A549 (cell line): ENCODE data around the gene COPG1. TPM values are rescaled to one million over a fixed set of nuclear protein-coding genes. Genes with fewer than 3 reads are reported as not detected.

Source experiments
- ATAC-seq, 2 experiments: fragments of 200-7000 bp in 1 of 2; fragments of >200 bp in 1 of 2; cut with Nextera tagmentation in 1 of 2; cut with Tn5 transposase in 1 of 2; 3 replicates each; pipeline versions ENCODE4 v1.8.0 to v1.9.1; 2018 to 2020; ENCODE audit warnings: mild to moderate bottlenecking in 1 of 2, moderate library complexity in 1 of 2
- CTCF ChIA-PET: fragments of 300-600 bp; sonication (Branson Sonifier 250); formaldehyde crosslinking; extraction: SDS; loops from one replicate; lab custom pipeline; 2021; ENCODE audit warnings: antibody characterized with exemption, inconsistent platforms; lab: Yijun Ruan, JAX
- POLR2A ChIA-PET: fragments of 350-600 bp; formaldehyde crosslinking; extraction: SDS; loops from one replicate; lab custom pipeline; 2021; ENCODE audit warnings: antibody characterized with exemption, inconsistent platforms; lab: Yijun Ruan, JAX
- DNase-seq, 2 experiments: peaks; one replicate each; pipeline versions ENCODE4 v3.0.0 to v3.0.0-alpha.2; 2011 to 2016; ENCODE audit warnings: low read depth in 1 of 2, low spot score in 1 of 2
- FAIRE-seq: peaks from 2 replicates; lab custom pipeline; 2011; peaks lifted over from hg19 to GRCh38; lab: Jason Lieb, UNC
- H3K27ac ChIP-seq, 2 experiments: fragments of >200 bp; sonication (Bioruptor Twin); formaldehyde crosslinking; 3 replicates each; pipeline ENCODE4 v1.5.1; 2016 to 2017
- H3K4me1 ChIP-seq: fragments of >200 bp; sonication (Bioruptor Twin); formaldehyde crosslinking; 3 replicates; pipeline ENCODE4 v1.6.1; 2016
- H3K4me2 ChIP-seq: fragments of >200 bp; sonication (Bioruptor Twin); formaldehyde crosslinking; 3 replicates; pipeline ENCODE4 v1.6.1; 2016
- H3K4me3 ChIP-seq: fragments of >200 bp; sonication (Bioruptor Twin); formaldehyde crosslinking; 3 replicates; pipeline ENCODE4 v1.5.1; 2016
- H3K9me3 ChIP-seq: fragments of >200 bp; sonication (Bioruptor Twin); formaldehyde crosslinking; 3 replicates; pipeline ENCODE4 v1.6.1; 2016
- CHD4 ChIP-seq: fragments of 200-600 bp; sonication (generic); IDR thresholded peaks from 2 replicates; pipeline ENCODE4 v1.6.1; 2016; ENCODE audit warnings: antibody characterized with exemption, mild to moderate bottlenecking, borderline replicate concordance
- ESRRA ChIP-seq: fragments of 150-350 bp; IDR thresholded peaks from 2 replicates; pipeline ENCODE4 v1.6.1; 2014; ENCODE audit warnings: mild to moderate bottlenecking, low read length, borderline replicate concordance
- FOSL2 ChIP-seq, 2 experiments: fragments of 450-650 bp in 1 of 2; fragments of >200 bp in 1 of 2; sonication (Bioruptor Twin) in 1 of 2; formaldehyde crosslinking; IDR thresholded peaks; 2 replicates each; pipeline versions ENCODE4 v1.5.0 to v1.6.1; 2016 to 2020; ENCODE audit warnings: mild to moderate bottlenecking in 1 of 2, moderate library complexity in 1 of 2
- FOXS1 ChIP-seq: fragments of 250-450 bp; sonication (Bioruptor Pico); IDR thresholded peaks from 2 replicates; pipeline ENCODE4 v1.5.0; 2020; ENCODE audit warnings: mild to moderate bottlenecking, moderate library complexity
- HDAC2 ChIP-seq: fragments of 200-600 bp; sonication (generic); IDR thresholded peaks from 2 replicates; pipeline ENCODE4 v1.6.1; 2016
- HOXB13 ChIP-seq: fragments of 250-450 bp; sonication (Bioruptor Pico); IDR thresholded peaks from 2 replicates; pipeline ENCODE4 v1.5.0; 2020; ENCODE audit warnings: low read depth, mild to moderate bottlenecking, moderate library complexity
- MAFK ChIP-seq: fragments of 450-650 bp; IDR thresholded peaks from 2 replicates; pipeline ENCODE4 v1.6.1; 2014; ENCODE audit not compliant: partially characterized antibody
- NFE2L2 ChIP-seq: fragments of 150-350 bp; conservative IDR thresholded peaks from 2 replicates; pipeline ENCODE4 v1.6.1; 2014; ENCODE audit warnings: low read length
- PBX3 ChIP-seq: IDR thresholded peaks from 2 replicates; pipeline ENCODE4 v1.6.1; 2012
- RCOR1 ChIP-seq: fragments of 150-350 bp; IDR thresholded peaks from 2 replicates; pipeline ENCODE4 v1.6.1; 2014; ENCODE audit warnings: antibody characterized with exemption, low read length, low read depth
- REST ChIP-seq: fragments of 200-600 bp; sonication (generic); IDR thresholded peaks from 2 replicates; pipeline ENCODE4 v1.6.1; 2016; ENCODE audit warnings: antibody characterized with exemption, mild to moderate bottlenecking, moderate library complexity
- RFX5 ChIP-seq: fragments of 450-650 bp; IDR thresholded peaks from 2 replicates; pipeline ENCODE4 v1.7.1; 2014; ENCODE audit warnings: antibody characterized with exemption, mild to moderate bottlenecking, moderate library complexity
- RNF2 ChIP-seq: fragments of 200-600 bp; sonication (generic); IDR thresholded peaks from 2 replicates; pipeline ENCODE4 v1.6.1; 2016; ENCODE audit warnings: low read depth, mild to moderate bottlenecking, antibody characterized with exemption, moderate library complexity, borderline replicate concordance
- SREBF2 ChIP-seq: fragments of 450-650 bp; IDR thresholded peaks from 2 replicates; pipeline ENCODE4 v1.6.1; 2014; ENCODE audit warnings: mild to moderate bottlenecking, moderate library complexity
- TP53 ChIP-seq: fragments of 250-450 bp; sonication (Bioruptor Pico); IDR thresholded peaks from 2 replicates; pipeline ENCODE4 v1.5.0; 2021; ENCODE audit warnings: mild to moderate bottlenecking, moderate library complexity
- WGBS: methylation state at CpG from one replicate; pipeline ENCODE4 v1.1.6; 2017; ENCODE audit errors: missing lambda C conversion rate; 5-methylcytosine and 5-hydroxymethylcytosine counted together
- polyA plus RNA-seq, 4 experiments: library from polyadenylated mRNA; depleted of rRNA in 3 of 4; stranded (reverse); fragments of >200 nt; fragmentation: RNase III in 1 of 4; extraction: RNeasy Plus Mini Kit Qiagen cat#74134 plus additional on column Dnase treatment in 1 of 4; gene quantifications; 2 replicates in 3 of 4; 3 replicates in 1 of 4; pipeline ENCODE4 v1.2.3, GENCODE V29; 2011 to 2017
- small RNA-seq, 6 experiments: library from RNA; depleted of rRNA; stranded (forward); fragments of <200 nt; gene quantifications; one replicate each; pipeline ENCODE3, GENCODE V24; 2012
- TF ChIP-seq, protein P1 (sequence below): fragments of 250-450 bp; sonication (Bioruptor Pico); IDR thresholded peaks from 2 replicates; pipeline ENCODE4 v1.5.0; 2021; ENCODE audit warnings: mild to moderate bottlenecking, moderate library complexity, borderline replicate concordance
- TF ChIP-seq, protein P2 (sequence below): fragments of >200 bp; sonication (Bioruptor Twin); formaldehyde crosslinking; IDR thresholded peaks from 3 replicates; pipeline ENCODE4 v1.6.1; 2016

The COPG1 gene
- polyA plus RNA-seq, 2 of the 4 experiments (the other 2 are of a cell fraction) = 80.6 to 90.2 TPM

GRCh38 chr3:129326595-129326994 lies 77.2 kb downstream of the COPG1 start:
- 94% methylated on average over 10 of the region's 11 CpGs for WGBS
- Histone ChIP-seq H3K4me3 (no peak overlapping the region), H3K27ac (no peak overlapping the region), H3K4me1 (no peaks in the 10 kb centered on the region), H3K9me3 (no peaks in the 10 kb centered on the region), H3K4me2 (no peak overlapping the region)
- DNase-seq = no peak
- ChIA-PET CTCF (interaction anchor here (0.8 to 2.0 kb wide), 2 partner anchors 10 kb away, joined by 3 to 7 read pairs; a partner anchor contains a TSS), POLR2A (interaction anchor here (1.4 kb wide), 1 partner anchor 273 kb away, joined by 3 read pairs; no protein-coding TSS in a partner anchor)
- ATAC-seq = no peak
- TF ChIP-seq RCOR1 = no peak
- TF ChIP-seq RNF2 = no peak
- TF ChIP-seq FOSL2 (IDR thresholded peaks at IDR 0.05) = no peak
- TF ChIP-seq FOSL2 (CRISPR knock-in tag; IDR thresholded peaks at IDR 0.05) = no peak
- TF ChIP-seq FOXS1 (CRISPR knock-in tag) = no peak
- TF ChIP-seq REST = no peak
- no peak for TF ChIP-seq HDAC2
- TF ChIP-seq HOXB13 (CRISPR knock-in tag) = no peak
- no peak for TF ChIP-seq RFX5
- no peak for TF ChIP-seq NFE2L2
- TF ChIP-seq, protein P1, sequence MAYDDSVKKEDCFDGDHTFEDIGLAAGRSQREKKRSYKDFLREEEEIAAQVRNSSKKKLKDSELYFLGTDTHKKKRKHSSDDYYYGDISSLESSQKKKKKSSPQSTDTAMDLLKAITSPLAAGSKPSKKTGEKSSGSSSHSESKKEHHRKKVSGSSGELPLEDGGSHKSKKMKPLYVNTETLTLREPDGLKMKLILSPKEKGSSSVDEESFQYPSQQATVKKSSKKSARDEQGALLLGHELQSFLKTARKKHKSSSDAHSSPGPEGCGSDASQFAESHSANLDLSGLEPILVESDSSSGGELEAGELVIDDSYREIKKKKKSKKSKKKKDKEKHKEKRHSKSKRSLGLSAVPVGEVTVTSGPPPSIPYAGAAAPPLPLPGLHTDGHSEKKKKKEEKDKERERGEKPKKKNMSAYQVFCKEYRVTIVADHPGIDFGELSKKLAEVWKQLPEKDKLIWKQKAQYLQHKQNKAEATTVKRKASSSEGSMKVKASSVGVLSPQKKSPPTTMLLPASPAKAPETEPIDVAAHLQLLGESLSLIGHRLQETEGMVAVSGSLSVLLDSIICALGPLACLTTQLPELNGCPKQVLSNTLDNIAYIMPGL (CRISPR knock-in tag) = no peak
- TF ChIP-seq MAFK = no peak
- TF ChIP-seq CHD4 = no peak
- TF ChIP-seq, protein P2, sequence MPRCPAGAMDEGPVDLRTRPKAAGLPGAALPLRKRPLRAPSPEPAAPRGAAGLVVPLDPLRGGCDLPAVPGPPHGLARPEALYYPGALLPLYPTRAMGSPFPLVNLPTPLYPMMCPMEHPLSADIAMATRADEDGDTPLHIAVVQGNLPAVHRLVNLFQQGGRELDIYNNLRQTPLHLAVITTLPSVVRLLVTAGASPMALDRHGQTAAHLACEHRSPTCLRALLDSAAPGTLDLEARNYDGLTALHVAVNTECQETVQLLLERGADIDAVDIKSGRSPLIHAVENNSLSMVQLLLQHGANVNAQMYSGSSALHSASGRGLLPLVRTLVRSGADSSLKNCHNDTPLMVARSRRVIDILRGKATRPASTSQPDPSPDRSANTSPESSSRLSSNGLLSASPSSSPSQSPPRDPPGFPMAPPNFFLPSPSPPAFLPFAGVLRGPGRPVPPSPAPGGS = no peak
- TF ChIP-seq TP53 (CRISPR knock-in tag) = no peak
- TF ChIP-seq SREBF2 = no peak
- TF ChIP-seq ESRRA = no peak
- TF ChIP-seq PBX3 = no peak
- no peak for FAIRE-seq

Small RNA genes within 50 kb of the gene (small RNA-seq; reads per million reads assigned to genes)
- gene MIR6826 (0 reads per million in 6 experiments), gene RPS27P12 (0 reads per million in 6 experiments)

Other genes starting within 250 kb of the COPG1 start
- gene EFCC1, start 248.3 kb upstream of the COPG1 start, polyA plus RNA-seq (2011; rRNA removed) = 0.04 and 0.07 TPM in 2 replicates
- not detected in 3 replicates for gene EFCC1, start 248.3 kb upstream of the COPG1 start, polyA plus RNA-seq (2017; fragmentation: RNase III; extraction: RNeasy Plus Mini Kit Qiagen cat#74134 plus additional on column Dnase treatment)
- not detected in 2 replicates for gene GP9, start 188.8 kb upstream of the COPG1 start, polyA plus RNA-seq (2011; rRNA removed)
- not detected in 3 replicates for gene GP9, start 188.8 kb upstream of the COPG1 start, polyA plus RNA-seq (2017; fragmentation: RNase III; extraction: RNeasy Plus Mini Kit Qiagen cat#74134 plus additional on column Dnase treatment)
- 1.6 and 2.6 TPM in 2 replicates for gene RAB43, start 127.8 kb upstream of the COPG1 start, polyA plus RNA-seq (2011; rRNA removed)
- 2.0 to 3.0 TPM (median 2.9 TPM) in 3 replicates for gene RAB43, start 127.8 kb upstream of the COPG1 start, polyA plus RNA-seq (2017; fragmentation: RNase III; extraction: RNeasy Plus Mini Kit Qiagen cat#74134 plus additional on column Dnase treatment)
- 21.3 and 27.6 TPM in 2 replicates for gene ISY1, start 88.5 kb upstream of the COPG1 start, polyA plus RNA-seq (2011; rRNA removed)
- gene ISY1, start 88.5 kb upstream of the COPG1 start, polyA plus RNA-seq (2017; fragmentation: RNase III; extraction: RNeasy Plus Mini Kit Qiagen cat#74134 plus additional on column Dnase treatment) = 21.4 to 24.1 TPM (median 23.2 TPM) in 3 replicates
- 309 and 365 TPM in 2 replicates for gene CNBP, start 65.7 kb upstream of the COPG1 start, polyA plus RNA-seq (2011; rRNA removed)
- gene CNBP, start 65.7 kb upstream of the COPG1 start, polyA plus RNA-seq (2017; fragmentation: RNase III; extraction: RNeasy Plus Mini Kit Qiagen cat#74134 plus additional on column Dnase treatment) = 304 to 324 TPM (median 312 TPM) in 3 replicates
- gene HMCES, start 29.3 kb downstream of the COPG1 start, polyA plus RNA-seq (2011; rRNA removed) = 35.2 and 38.3 TPM in 2 replicates
- 38.1 to 40.1 TPM (median 39.9 TPM) in 3 replicates for gene HMCES, start 29.3 kb downstream of the COPG1 start, polyA plus RNA-seq (2017; fragmentation: RNase III; extraction: RNeasy Plus Mini Kit Qiagen cat#74134 plus additional on column Dnase treatment)
- gene EFCAB12, start 179.0 kb downstream of the COPG1 start, polyA plus RNA-seq (2011; rRNA removed) = 0.62 and 0.82 TPM in 2 replicates
- gene EFCAB12, start 179.0 kb downstream of the COPG1 start, polyA plus RNA-seq (2017; fragmentation: RNase III; extraction: RNeasy Plus Mini Kit Qiagen cat#74134 plus additional on column Dnase treatment) = 0.81 to 1.4 TPM (median 1.1 TPM) in 3 replicates
- 38.2 and 49.7 TPM in 2 replicates for gene MBD4, start 190.3 kb downstream of the COPG1 start, polyA plus RNA-seq (2011; rRNA removed)
- gene MBD4, start 190.3 kb downstream of the COPG1 start, polyA plus RNA-seq (2017; fragmentation: RNase III; extraction: RNeasy Plus Mini Kit Qiagen cat#74134 plus additional on column Dnase treatment) = 26.4 to 32.7 TPM (median 31.4 TPM) in 3 replicates
- gene IFT122, start 190.6 kb downstream of the COPG1 start, polyA plus RNA-seq (2011; rRNA removed) = 17.1 and 20.3 TPM in 2 replicates
- 15.0 to 16.8 TPM (median 15.1 TPM) in 3 replicates for gene IFT122, start 190.6 kb downstream of the COPG1 start, polyA plus RNA-seq (2017; fragmentation: RNase III; extraction: RNeasy Plus Mini Kit Qiagen cat#74134 plus additional on column Dnase treatment)